C4-2B (cell line): ENCODE measurements around the gene ABITRAM.
"Not testable (repeated sequence)": the region's sequence is repeated elsewhere in the genome, so short reads cannot be mapped to it uniquely, and the experiment has no call there.

Source experiments
- H3K27ac ChIP-seq: fragments of 450-650 bp; 2 replicates; pipeline ENCODE4 v1.5.1; 2017
- ZFX ChIP-seq: fragments of 450-650 bp; IDR thresholded peaks from 2 replicates; pipeline ENCODE4 v1.6.1; 2017
- TF ChIP-seq, protein P1 (sequence below): fragments of 450-650 bp; conservative IDR thresholded peaks from 2 replicates; pipeline ENCODE4 v1.5.1; 2017; ENCODE audit warnings: mild to moderate bottlenecking

ABITRAM gene

DNA sequence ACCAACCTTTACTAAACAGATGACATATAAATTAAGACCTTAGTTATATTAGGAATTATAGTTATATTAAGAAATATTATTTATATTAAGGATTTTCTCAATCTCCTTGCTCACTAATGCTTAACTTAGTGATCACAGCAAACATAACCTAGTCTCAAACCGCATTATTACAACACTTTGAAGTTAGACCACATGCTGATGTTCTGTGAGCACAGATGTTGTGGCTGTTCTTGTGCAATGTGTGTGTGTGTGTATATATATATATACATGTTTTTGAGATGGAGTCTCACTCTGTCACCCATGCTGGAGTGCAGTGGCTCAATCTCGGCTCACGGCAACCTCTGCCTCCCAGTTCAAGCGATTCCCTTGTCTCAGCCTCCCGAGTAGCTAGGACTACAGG is 20.8 kb upstream of the ABITRAM start:
- no peak for TF ChIP-seq ZFX
- TF ChIP-seq, protein P1, sequence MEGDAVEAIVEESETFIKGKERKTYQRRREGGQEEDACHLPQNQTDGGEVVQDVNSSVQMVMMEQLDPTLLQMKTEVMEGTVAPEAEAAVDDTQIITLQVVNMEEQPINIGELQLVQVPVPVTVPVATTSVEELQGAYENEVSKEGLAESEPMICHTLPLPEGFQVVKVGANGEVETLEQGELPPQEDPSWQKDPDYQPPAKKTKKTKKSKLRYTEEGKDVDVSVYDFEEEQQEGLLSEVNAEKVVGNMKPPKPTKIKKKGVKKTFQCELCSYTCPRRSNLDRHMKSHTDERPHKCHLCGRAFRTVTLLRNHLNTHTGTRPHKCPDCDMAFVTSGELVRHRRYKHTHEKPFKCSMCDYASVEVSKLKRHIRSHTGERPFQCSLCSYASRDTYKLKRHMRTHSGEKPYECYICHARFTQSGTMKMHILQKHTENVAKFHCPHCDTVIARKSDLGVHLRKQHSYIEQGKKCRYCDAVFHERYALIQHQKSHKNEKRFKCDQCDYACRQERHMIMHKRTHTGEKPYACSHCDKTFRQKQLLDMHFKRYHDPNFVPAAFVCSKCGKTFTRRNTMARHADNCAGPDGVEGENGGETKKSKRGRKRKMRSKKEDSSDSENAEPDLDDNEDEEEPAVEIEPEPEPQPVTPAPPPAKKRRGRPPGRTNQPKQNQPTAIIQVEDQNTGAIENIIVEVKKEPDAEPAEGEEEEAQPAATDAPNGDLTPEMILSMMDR, result no peak
- H3K27ac ChIP-seq, result no peak overlapping the region

DNA sequence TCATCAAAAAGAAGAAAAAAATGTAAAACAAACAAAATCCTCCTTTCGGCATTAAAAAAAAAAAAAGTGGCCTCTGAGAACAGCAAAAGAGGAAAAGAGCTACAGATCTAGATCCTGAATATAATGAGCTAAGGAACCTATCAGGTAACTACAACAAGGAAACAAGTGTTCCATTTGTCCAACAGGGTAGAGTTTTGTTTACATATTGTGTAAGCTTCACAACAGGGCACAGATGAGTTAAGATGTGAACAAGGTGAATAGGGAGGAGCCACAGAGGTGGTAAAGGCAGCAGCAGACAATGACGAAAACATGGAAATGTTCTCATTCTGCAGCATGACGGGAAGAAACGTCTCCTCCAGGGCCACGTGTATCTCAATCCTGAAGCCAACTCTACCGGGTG is 14.7 kb upstream of the ABITRAM start:
- TF ChIP-seq, protein P1, result no peak
- TF ChIP-seq ZFX, result no peak
- no peak overlapping the region for H3K27ac ChIP-seq

DNA sequence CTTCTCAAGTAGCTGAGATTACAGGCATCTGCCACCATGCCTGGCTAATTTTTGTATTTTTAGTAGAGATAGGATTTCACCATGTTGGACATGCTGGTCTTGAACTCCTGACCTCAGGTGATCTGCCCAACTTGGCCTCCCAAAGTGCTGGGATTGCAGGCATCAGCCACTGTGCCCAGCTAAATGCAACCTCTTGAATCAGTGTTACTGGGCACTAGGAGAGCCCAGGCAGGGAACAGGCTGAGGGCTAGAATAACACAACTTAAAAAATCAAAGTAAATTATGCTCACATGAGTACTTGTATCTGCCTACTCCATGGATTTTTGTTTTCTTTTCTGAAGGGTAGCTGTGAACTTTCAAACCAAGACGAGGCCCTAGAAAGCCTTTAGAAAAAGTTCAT is 13.8 kb upstream of the ABITRAM start:
- H3K27ac ChIP-seq, result not testable (repeated sequence)

DNA sequence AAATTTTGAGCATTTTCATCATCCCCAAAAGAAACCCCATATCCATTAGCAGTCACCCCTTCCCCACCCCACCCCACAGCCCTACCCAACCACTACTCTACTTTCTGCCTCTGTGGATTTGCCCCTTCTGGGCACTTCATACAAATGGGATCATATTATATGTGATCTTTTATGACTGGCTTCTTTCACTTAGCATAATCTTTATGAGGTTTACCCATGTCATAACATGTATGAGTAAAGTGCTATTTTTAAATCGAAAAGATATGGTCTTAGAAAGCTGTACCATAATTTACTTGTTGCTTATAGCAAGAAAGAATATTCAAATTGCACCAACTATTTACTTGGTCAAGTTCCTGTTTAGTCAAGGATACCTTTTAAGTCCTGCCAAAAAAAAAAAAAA is 13.0 kb upstream of the ABITRAM start:
- TF ChIP-seq, protein P1, result no peak
- no peak for TF ChIP-seq ZFX
- H3K27ac ChIP-seq, result no peak overlapping the region

DNA sequence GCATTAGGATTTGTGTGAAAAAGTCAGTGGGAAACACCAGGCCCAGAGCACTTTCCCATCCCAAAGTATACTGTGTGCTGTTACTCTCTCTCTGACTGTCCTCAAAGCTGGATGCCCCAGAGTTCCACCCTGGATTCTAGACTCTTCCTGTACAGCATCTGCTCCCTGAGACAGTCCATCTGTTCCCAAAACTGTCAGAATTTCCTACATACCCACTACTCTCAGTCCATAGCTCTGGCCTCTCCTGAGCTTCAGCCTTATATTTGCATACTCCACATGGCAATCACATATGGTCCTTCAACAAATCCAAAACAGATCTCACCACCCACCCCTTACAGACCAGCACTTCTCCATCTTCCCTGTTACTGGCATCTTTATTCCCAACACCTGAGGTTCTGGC is 9.7 kb upstream of the ABITRAM start:
- no peak overlapping the region for H3K27ac ChIP-seq
- TF ChIP-seq, protein P1, result no peak
- no peak for TF ChIP-seq ZFX

DNA sequence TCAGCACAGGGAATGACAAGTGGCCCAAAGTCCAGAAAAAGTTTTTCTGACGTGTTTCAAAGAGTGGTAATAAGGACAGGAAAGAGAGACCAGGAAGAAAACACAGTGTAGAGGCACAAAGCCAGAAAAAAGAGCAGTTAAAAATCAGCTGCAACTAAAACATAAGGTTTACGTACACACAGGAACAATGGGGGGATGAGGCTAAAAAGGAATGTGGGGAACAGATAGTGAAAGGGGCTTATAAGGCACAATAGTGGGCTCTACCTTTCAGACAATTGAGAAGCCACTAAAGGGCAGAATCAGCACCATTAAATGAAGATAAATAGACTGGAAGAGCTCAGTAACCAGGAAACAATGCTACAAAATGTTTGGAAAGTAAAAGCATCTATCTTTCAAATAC is 5.8 kb upstream of the ABITRAM start:
- TF ChIP-seq ZFX, result no peak
- TF ChIP-seq, protein P1, result no peak
- no peak overlapping the region for H3K27ac ChIP-seq

DNA sequence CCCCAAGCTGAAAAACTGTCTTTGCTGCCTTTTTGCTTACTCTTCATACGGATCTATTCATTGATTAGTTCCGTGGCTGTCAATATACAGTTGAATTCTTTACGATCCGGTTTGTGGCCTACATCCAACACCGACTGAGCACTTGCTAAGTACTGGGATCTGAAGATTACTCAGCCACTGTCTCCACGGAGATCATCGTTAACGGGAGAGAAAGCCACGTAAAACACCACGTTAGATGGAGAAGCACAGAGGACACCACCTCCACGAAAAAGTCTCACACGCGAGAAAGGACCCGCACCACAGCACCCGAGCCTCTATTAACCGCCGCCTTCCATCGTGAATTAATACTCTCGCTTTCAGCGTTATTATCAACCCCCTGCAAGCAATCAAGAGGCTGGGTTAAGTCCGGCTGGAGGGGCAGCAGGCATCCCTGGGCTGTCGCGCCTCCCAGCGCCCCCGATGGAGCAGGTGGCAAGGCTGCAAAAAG is 926 bp upstream of the ABITRAM start:
- H3K27ac ChIP-seq, result peak overlapping the region; percentile 81
- no peak for TF ChIP-seq ZFX
- TF ChIP-seq, protein P1, result no peak

DNA sequence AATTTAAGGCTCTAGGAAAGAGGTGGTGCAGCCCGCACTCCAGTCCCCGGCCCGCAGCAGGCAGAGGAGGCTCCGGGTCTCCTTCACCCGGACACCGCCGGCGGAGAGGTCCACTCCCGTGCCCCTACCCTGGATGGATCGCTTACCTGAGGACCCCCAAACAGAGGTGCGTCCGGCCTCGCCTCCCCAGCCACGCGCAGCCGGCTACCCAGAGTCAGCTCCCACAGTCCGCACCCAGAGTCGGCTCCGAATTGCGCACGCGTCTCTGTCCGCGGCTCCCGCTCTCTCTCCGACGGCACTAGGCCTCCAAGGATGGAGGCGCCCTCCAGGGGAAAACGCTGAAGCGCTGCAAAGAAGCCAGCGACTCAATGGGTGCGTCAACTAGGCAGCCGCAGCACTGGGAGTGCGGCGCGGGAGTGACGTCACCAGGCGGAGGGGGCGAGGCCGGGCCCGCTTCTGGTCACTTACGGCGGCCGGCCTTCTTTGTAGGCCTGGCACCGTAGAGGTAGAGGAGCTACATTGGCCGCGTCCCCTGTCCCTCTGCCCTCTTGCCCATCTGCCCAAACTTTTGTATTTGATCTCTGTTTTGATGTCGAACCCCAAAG is 380 bp upstream of the ABITRAM start, which contains the start of gene ELP1:
Gene ELP1 (minus strand): TSS at position 407 of the 605 bp plus-strand sequence. CDS start 2,978 bp downstream, outside the sequence.
- peak; percentile 68 for TF ChIP-seq ZFX
- TF ChIP-seq, protein P1, result peak; percentile 54
- peak within 1 kb of the TSS; percentile 81 for H3K27ac ChIP-seq
